Activated CD8-positive, alpha-beta T cell treated with anti-CD3 and anti-CD28 coated beads, Interleukin-2, amount 10 ng/mL, durations not matched to agents 7 days and 5 days (primary cell): Measurements from ENCODE around the gene TK2. TPM values are rescaled to one million over a fixed set of nuclear protein-coding genes. Genes with fewer than 3 reads are reported as not detected.

ENCODE experiments used
- ATAC-seq: fragments of 150-1000 bp; cut with Tn5 transposase; one replicate; pipeline ENCODE4 v1.10.0; 2021; ENCODE audit warnings: moderate library complexity
- CTCF ChIA-PET: fragments of 350-600 bp; sonication (Branson Sonifier 250); formaldehyde crosslinking; loops from one replicate; lab custom pipeline; 2021; ENCODE audit warnings: antibody characterized with exemption; lab: Charles Lee
- POLR2A ChIA-PET: fragments of 350-600 bp; sonication (Branson Sonifier 250); formaldehyde crosslinking; loops from one replicate; lab custom pipeline; 2021; ENCODE audit warnings: antibody characterized with exemption; lab: Charles Lee
- DNase-seq: peaks from one replicate; pipeline ENCODE4 v3.0.0-alpha.2; 2020
- H3K27ac Mint-ChIP-seq: one replicate; pipeline ENCODE4 v1.8.0; 2021; ENCODE audit warnings: mild to moderate bottlenecking, mixed read lengths
- H3K27me3 Mint-ChIP-seq: one replicate; pipeline ENCODE4 v1.8.0; 2021; ENCODE audit warnings: low read depth, mixed read lengths
- H3K36me3 Mint-ChIP-seq: one replicate; pipeline ENCODE4 v1.8.0; 2021; ENCODE audit warnings: low read depth, mixed read lengths
- H3K4me1 Mint-ChIP-seq: one replicate; pipeline ENCODE4 v1.8.0; 2021; ENCODE audit warnings: low read depth, mixed read lengths
- H3K4me3 Mint-ChIP-seq: one replicate; pipeline ENCODE4 v1.8.0; 2021; ENCODE audit warnings: mild to moderate bottlenecking, mixed read lengths
- H3K9me3 Mint-ChIP-seq: one replicate; pipeline ENCODE4 v1.8.0; 2022; ENCODE audit warnings: mixed read lengths; ENCODE audit not compliant: insufficient read depth
- total RNA-seq, 2 experiments: library from RNA; stranded (reverse); gene quantifications; one replicate each; pipeline ENCODE4 v1.2.3, GENCODE V29; 2021

The TK2 gene
- total RNA-seq, 2 experiments from 2014 or later, result 5.7 to 6.4 TPM

DNA sequence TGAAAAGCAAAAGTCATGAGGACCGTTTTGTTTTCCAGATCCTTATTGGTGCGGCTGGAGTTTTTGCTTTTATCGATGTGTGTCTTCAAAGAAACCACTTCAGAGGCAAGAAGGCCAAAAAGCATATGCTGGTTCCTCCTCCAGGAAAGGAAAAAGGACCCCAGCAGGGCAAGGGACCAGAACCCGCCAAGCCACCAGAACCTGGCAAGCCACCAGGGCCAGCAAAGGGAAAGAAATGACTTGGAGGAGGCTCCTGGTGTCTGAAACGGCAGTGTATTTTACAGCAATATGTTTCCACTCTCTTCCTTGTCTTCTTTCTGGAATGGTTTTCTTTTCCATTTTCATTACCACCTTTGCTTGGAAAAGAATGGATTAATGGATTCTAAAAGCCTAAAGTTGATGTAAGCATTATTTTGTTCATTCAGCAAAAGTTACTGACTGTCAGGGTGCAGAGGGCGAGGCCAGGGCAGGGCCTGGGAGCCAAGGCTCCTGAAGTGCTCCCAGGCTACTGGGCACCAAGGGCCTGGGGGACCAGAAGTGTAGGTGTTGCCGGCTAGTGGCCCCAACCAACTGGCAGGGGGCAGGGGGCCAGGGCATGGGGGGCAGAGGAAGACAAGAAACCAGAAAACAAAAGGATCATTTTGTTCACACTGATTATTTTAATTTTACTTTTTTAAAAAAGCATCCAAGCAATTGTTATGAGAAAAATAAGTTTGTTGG, 38.1 kb upstream of the TK2 start:
- CTCF ChIA-PET, result interaction anchor here (1.4 to 3.1 kb wide), 8 partner anchors 11 to 182 kb away, joined by 3 to 57 read pairs (median 16); partner anchors contain the start of gene CKLF
- POLR2A ChIA-PET, result no interaction called here
- no peak for DNase-seq
- Mint-ChIP-seq H3K27me3 (no peaks in the 10 kb centered on the region), H3K9me3 (no peaks in the 10 kb centered on the region), H3K27ac (peak overlapping the region; percentile 77), H3K36me3 (no peaks in the 10 kb centered on the region), H3K4me1 (peaks cover 52% of the 10 kb centered on the region), H3K4me3 (peak overlapping the region; percentile 66)
- no peak for ATAC-seq

DNA sequence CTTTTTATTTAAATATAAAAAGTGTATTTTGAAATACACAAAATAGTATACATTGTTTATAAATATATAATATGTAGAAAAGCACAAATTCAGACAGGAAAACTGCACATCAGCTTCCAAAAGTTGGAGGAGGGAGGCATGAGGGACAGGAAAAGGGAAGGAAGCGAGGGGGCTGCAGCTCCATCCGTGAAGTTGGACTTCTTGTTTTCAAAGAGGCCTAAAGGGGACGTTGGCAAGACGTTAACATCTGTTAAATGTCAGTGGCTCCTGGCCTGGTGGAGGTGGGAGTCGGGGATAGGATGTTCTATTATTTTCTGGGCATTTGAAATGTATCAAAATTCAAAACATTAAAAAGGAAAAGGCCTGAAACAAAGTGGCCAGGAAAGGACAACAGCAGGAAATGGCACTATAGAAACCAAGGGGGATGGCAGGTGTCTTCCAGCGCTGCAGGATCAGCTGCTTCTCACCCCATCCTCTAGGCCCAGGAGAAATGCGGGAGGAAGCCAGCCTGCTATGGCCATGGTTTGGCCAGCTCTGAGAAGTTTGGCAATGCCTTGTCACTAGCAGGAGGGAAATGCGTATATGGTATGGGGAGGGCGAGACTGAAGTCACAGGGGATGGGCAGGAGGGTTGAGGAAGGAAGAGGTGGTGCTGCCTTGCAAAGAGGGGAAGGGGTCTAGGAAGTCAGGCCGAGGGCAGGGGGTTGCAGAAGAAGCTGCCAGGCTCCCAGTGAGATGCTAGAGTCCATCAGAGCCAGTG, 35.7 kb upstream of the TK2 start:
- H3K36me3 Mint-ChIP-seq, result peaks cover 3% of the 10 kb centered on the region
- H3K9me3 Mint-ChIP-seq, result no peaks in the 10 kb centered on the region
- DNase-seq (no peak), ATAC-seq (no peak)
- POLR2A ChIA-PET, result interaction anchor here (0.7 kb wide), 1 partner anchor 41 kb away, joined by 3 read pairs; no protein-coding TSS in a partner anchor
- H3K27me3 Mint-ChIP-seq, result peaks cover 1% of the 10 kb centered on the region
- H3K4me3 Mint-ChIP-seq, result no peak overlapping the region
- H3K27ac Mint-ChIP-seq, result no peak overlapping the region
- CTCF ChIA-PET, result interaction anchor here (0.9 kb wide), 1 partner anchor 23 kb away, joined by 3 read pairs; no protein-coding TSS in a partner anchor
- H3K4me1 Mint-ChIP-seq, result peaks cover 42% of the 10 kb centered on the region

DNA sequence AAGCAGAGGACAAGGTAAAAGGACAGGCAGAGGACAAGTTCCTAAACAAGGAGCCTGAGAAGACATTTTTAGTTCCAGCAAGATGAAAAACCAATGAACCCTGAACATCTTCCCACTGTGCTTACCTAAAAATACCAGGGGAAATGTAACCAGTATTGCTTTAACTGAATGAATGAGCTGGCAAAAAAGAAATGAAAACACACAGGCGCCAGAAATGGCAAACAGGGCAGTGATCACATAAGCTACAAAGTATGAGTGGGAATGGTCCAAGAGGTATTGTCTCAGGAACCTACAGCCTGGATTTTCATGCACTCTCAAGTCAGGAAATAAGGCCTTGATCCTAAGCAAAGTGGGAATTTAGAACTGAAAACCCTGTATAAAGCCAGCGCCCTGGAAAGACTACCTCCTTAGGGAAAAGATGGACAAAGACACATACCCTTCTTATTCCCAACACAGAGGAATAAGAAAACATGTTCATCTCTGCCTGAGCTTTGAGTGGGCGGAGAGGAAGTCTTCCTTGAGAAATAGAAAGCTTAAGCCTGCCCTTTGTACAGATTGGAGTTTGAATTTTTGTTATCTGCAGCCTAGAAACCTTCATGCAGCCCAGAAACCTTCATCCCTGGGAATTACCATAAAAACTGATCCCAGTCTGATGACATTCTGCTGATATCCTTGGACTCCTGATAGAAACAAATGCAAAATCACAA, 31.5 kb upstream of the TK2 start:
- Mint-ChIP-seq H3K4me1 (peaks cover 21% of the 10 kb centered on the region), H3K4me3 (no peak overlapping the region), H3K36me3 (peaks cover 3% of the 10 kb centered on the region), H3K27me3 (peaks cover 34% of the 10 kb centered on the region), H3K27ac (no peak overlapping the region), H3K9me3 (no peaks in the 10 kb centered on the region)
- ATAC-seq (no peak), DNase-seq (no peak)
- ChIA-PET CTCF (interaction anchor here (1.6 to 3.5 kb wide), 5 partner anchors 9 to 70 kb away, joined by 3 to 26 read pairs (median 5); no protein-coding TSS in a partner anchor), POLR2A (no interaction called here)

- CTCF ChIA-PET, result interaction anchor here (1.1 to 3.5 kb wide), 5 partner anchors 9 to 70 kb away, joined by 3 to 26 read pairs (median 11); no protein-coding TSS in a partner anchor
- peaks cover 3% of the 10 kb centered on the region for H3K36me3 Mint-ChIP-seq
- H3K4me1 Mint-ChIP-seq, result peaks cover 18% of the 10 kb centered on the region
- H3K27ac Mint-ChIP-seq, result no peak overlapping the region
- POLR2A ChIA-PET, result no interaction called here
- ATAC-seq, result no peak
- H3K9me3 Mint-ChIP-seq, result no peaks in the 10 kb centered on the region
- no peak overlapping the region for H3K4me3 Mint-ChIP-seq
- DNase-seq, result no peak
- H3K27me3 Mint-ChIP-seq, result peaks cover 34% of the 10 kb centered on the region
Observed at GRCh38 chr16:66580605-66581209, 30.8 kb upstream of the TK2 start.

GRCh38 chr16:66578651-66579531, 29.0 kb upstream of the TK2 start, which contains the start of gene CMTM2:
CMTM2 (plus strand) TSS chr16:66579463; CDS start chr16:66579608, 145 bp downstream.
- Mint-ChIP-seq H3K27me3 (peaks cover 34% of the 10 kb centered on the region), H3K27ac (no peak within 1 kb of the TSS), H3K4me3 (no peak within 1 kb of the TSS), H3K36me3 (peaks cover 5% of the 10 kb centered on the region), H3K4me1 (peaks cover 16% of the 10 kb centered on the region), H3K9me3 (no peaks in the 10 kb centered on the region)
- ATAC-seq, result peak; percentile 63
- ChIA-PET POLR2A (interaction anchor here (1.2 kb wide), 2 partner anchors 18 to 26 kb away, joined by 4 read pairs; partner anchors contain the start of gene CKLF), CTCF (interaction anchor here (1.3 to 3.5 kb wide), 5 partner anchors 11 to 252 kb away, joined by 4 to 26 read pairs (median 9); partner anchors contain the start of gene NAE1)
- DNase-seq, result no peak

DNA sequence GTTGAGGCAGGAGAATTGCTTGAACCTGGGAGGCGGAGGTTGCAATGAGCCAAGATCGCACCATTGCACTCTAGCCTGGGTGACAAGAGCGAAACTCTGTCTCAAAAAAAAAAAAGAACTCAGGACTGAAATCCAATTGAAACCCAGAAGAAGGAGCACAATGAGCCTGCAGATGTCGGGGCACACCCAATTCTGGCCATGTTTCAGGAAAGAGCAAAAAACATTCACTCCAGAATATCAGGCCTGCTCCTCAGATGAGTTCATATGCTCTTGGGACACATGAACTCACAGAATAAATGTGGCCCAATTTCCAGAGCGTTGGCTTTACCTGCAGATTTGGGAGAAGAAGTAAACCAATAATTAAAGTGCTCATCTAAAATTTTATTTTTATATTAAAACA, 26.4 kb upstream of the TK2 start:
- H3K27ac Mint-ChIP-seq, result no peak overlapping the region
- H3K4me3 Mint-ChIP-seq, result no peak overlapping the region
- no peak for DNase-seq
- no peak for ATAC-seq
- H3K36me3 Mint-ChIP-seq, result peaks cover 13% of the 10 kb centered on the region
- H3K9me3 Mint-ChIP-seq, result no peaks in the 10 kb centered on the region
- ChIA-PET POLR2A (no interaction called here), CTCF (no interaction called here)
- H3K27me3 Mint-ChIP-seq, result peaks cover 34% of the 10 kb centered on the region
- H3K4me1 Mint-ChIP-seq, result peaks cover 27% of the 10 kb centered on the region

- Mint-ChIP-seq H3K27me3 (peaks cover 27% of the 10 kb centered on the region), H3K4me3 (no peak overlapping the region), H3K36me3 (peaks cover 18% of the 10 kb centered on the region), H3K9me3 (no peaks in the 10 kb centered on the region), H3K27ac (no peak overlapping the region), H3K4me1 (peaks cover 29% of the 10 kb centered on the region)
- ATAC-seq (no peak), DNase-seq (no peak)
- POLR2A ChIA-PET, result interaction anchor here (0.6 kb wide), 1 partner anchor 24 kb away, joined by 4 read pairs; no protein-coding TSS in a partner anchor
- CTCF ChIA-PET, result interaction anchor here (0.9 to 2.0 kb wide), 3 partner anchors 12 to 33 kb away, joined by 4 to 7 read pairs (median 4); no protein-coding TSS in a partner anchor
Observed at GRCh38 chr16:66575060-66575459, 25.1 kb upstream of the TK2 start.

GRCh38 chr16:66574531-66574930, 24.6 kb upstream of the TK2 start:
- H3K27ac Mint-ChIP-seq, result no peak overlapping the region
- ChIA-PET POLR2A (interaction anchor here (1.7 kb wide), 1 partner anchor 22 kb away, joined by 6 read pairs; the partner anchor contains the start of gene CKLF), CTCF (interaction anchor here (0.7 to 2.0 kb wide), 5 partner anchors 10 to 299 kb away, joined by 3 to 7 read pairs (median 4); no protein-coding TSS in a partner anchor)

DNA sequence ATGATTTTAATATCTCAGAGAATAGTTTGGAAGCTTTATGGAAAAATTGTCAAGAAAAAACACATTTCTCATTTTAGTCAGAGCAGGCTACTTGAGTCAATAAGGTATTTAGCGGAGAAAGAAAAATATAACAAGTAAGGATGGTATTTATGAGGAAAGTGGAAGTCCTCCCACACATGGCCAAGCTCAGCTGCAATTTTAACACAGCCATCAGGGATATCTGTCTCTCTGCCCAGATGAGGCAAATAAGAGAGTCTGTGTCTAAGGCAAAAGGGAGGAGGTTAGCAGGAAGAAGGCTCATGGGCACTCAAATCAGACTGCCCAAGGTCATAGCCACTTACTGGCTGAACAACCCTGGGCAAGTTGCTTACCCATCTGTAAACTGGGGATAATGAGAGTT, 24.2 kb upstream of the TK2 start:
- ChIA-PET CTCF (interaction anchor here (0.7 to 2.0 kb wide), 5 partner anchors 10 to 299 kb away, joined by 3 to 7 read pairs (median 4); no protein-coding TSS in a partner anchor), POLR2A (interaction anchor here (1.7 kb wide), 1 partner anchor 22 kb away, joined by 6 read pairs; the partner anchor contains the start of gene CKLF)
- no peak for DNase-seq
- H3K27ac Mint-ChIP-seq, result no peak overlapping the region
- peaks cover 23% of the 10 kb centered on the region for H3K4me1 Mint-ChIP-seq
- no peak overlapping the region for H3K4me3 Mint-ChIP-seq
- ATAC-seq, result no peak
- H3K27me3 Mint-ChIP-seq, result peaks cover 19% of the 10 kb centered on the region
- H3K9me3 Mint-ChIP-seq, result no peaks in the 10 kb centered on the region
- H3K36me3 Mint-ChIP-seq, result peaks cover 19% of the 10 kb centered on the region

More at GRCh38 chr16:66574531-66574930, 24.6 kb upstream of the TK2 start:
- Mint-ChIP-seq H3K4me1 (peaks cover 28% of the 10 kb centered on the region), H3K36me3 (peaks cover 19% of the 10 kb centered on the region), H3K9me3 (no peaks in the 10 kb centered on the region), H3K27me3 (peaks cover 22% of the 10 kb centered on the region), H3K4me3 (no peak overlapping the region)
- DNase-seq, result no peak
- no peak for ATAC-seq

- ChIA-PET POLR2A (interaction anchor here (0.9 kb wide), 1 partner anchor 25 kb away, joined by 3 read pairs; no protein-coding TSS in a partner anchor), CTCF (interaction anchor here (1.2 to 2.3 kb wide), 5 partner anchors 9 to 165 kb away, joined by 4 to 14 read pairs (median 7); no protein-coding TSS in a partner anchor)
- Mint-ChIP-seq H3K27me3 (peaks cover 3% of the 10 kb centered on the region), H3K4me1 (peaks cover 19% of the 10 kb centered on the region), H3K9me3 (no peaks in the 10 kb centered on the region), H3K36me3 (peaks cover 26% of the 10 kb centered on the region), H3K4me3 (no peak overlapping the region), H3K27ac (peak overlapping the region; percentile 62)
- DNase-seq, result no peak
- no peak for ATAC-seq
Observed at GRCh38 chr16:66572356-66572755, 22.4 kb upstream of the TK2 start.
